ENCODE measurements around the gene AVEN.
"Not testable (repeated sequence)": the region's sequence is repeated elsewhere in the genome, so short reads cannot be mapped to it uniquely, and the experiment has no call there.

Gene AVEN

DNA sequence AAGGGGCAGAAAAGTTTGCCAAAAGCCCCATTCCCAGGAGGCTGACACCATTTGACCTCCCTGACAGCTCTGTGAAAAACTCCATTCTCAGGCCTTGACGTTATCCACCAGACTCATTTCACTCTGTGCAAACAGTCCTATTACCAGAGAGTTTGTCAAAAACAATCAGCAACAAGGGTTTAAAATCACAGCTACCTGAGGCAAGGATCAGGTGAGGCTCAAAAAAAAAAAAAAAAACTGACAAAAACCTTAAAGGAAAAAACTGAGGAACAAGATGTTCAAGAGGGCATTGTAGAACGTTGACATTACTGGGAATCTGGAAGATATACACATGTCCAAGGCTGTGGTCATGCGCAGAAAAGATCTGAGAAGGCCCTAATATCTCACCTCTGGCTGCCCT lies 11.4 kb downstream of the AVEN start:
- Mint-ChIP-seq H3K4me3 (no peak overlapping the region), H3K36me3 (ENCODE audit: insufficient read depth) (no peaks in the 10 kb centered on the region), H3K9me3 (no peaks in the 10 kb centered on the region), H3K27me3 (no peaks in the 10 kb centered on the region), H3K4me1 (peaks cover 6% of the 10 kb centered on the region), H3K27ac (ENCODE audit: low read depth) (no peak overlapping the region)
- ATAC-seq (replicated peaks; ENCODE audit: extremely low read depth, poor library complexity, severe bottlenecking) (no peak), DNase-seq (ENCODE audit: low spot score in 2 of 2) (no peak)

DNA sequence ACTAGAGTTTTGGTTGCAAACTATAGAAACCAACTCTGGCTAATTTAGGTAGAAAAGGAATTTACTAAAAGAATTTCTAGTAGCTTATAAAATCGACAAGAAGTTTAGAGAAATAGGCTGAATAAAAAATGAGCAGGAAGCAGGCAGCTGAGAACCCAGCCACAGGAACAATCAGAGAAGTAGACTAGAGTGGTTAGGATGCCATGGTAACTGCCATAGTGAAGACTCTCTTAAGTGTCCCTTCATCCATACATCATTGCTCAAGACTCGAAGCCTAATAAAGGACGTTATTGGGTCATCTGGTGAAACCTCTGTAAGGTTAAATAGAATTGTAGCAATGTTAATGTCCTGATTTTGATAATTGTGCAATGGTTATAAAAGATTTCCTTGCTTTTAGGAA lies 13.8 kb downstream of the AVEN start:
- no peaks in the 10 kb centered on the region for H3K27me3 Mint-ChIP-seq
- peak overlapping the region; percentile 20 for H3K27ac Mint-ChIP-seq (ENCODE audit: low read depth)
- no peak for DNase-seq (ENCODE audit: low spot score in 2 of 2)
- no peak overlapping the region for H3K4me3 Mint-ChIP-seq
- H3K36me3 Mint-ChIP-seq (ENCODE audit: insufficient read depth): no peaks in the 10 kb centered on the region
- ATAC-seq (replicated peaks; ENCODE audit: extremely low read depth, poor library complexity, severe bottlenecking): no peak
- H3K9me3 Mint-ChIP-seq: no peaks in the 10 kb centered on the region
- H3K4me1 Mint-ChIP-seq: no peaks in the 10 kb centered on the region

DNA sequence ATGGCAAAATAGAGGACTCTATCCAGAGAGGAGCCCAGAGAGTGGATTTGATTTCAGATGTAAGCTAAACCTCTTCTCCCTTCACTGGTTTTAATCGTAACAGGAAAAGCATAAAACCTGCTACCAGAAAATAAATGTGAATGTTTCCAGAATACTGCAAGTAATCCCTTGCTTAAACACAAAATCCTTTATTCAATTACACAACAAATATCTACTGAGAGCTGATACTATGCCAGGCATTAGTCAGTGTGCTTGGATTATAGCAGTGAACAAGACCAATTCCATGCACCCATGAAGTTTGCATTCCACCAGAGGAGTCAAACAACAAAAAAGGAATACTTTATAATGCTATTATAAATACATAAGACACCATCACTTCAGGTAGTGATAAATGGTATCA lies 15.1 kb downstream of the AVEN start:
- ATAC-seq (replicated peaks; ENCODE audit: extremely low read depth, poor library complexity, severe bottlenecking) (no peak), DNase-seq (ENCODE audit: low spot score in 2 of 2) (no peak)
- no peak overlapping the region for H3K4me3 Mint-ChIP-seq
- no peak overlapping the region for H3K27ac Mint-ChIP-seq (ENCODE audit: low read depth)
- no peaks in the 10 kb centered on the region for H3K4me1 Mint-ChIP-seq
- no peaks in the 10 kb centered on the region for H3K36me3 Mint-ChIP-seq (ENCODE audit: insufficient read depth)
- H3K9me3 Mint-ChIP-seq: no peaks in the 10 kb centered on the region
- H3K27me3 Mint-ChIP-seq: no peaks in the 10 kb centered on the region

DNA sequence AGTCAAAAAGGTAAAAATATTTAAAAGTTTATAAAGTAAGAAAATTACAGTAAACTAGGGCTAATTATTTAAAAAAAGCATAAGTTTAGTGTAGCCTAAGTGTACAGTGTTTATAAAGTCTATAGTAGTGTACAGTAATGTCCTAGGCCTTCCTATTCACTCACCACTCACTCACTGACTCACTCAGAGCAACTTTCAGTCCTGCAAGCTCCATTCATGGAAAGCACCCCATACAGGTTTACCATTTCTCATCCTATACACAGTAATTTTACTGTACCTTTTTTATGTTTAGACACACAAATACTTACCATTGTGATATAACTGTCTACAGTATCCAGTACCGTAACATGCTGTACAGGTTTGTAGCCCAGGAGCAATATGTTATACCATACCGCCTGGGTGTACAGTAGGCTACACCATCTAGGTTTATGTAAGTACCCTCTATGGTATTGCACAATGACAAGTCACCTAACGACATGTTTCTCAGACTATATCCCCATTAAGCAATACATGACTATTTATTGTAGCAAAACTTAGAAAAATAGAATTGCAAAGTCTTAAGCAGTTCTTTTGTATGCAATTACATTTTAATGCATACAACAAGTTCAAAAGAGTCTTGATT lies 19.5 kb downstream of the AVEN start:
- no peak for ATAC-seq (replicated peaks; ENCODE audit: extremely low read depth, poor library complexity, severe bottlenecking)
- no peaks in the 10 kb centered on the region for H3K9me3 Mint-ChIP-seq
- H3K4me3 Mint-ChIP-seq: no peak overlapping the region
- H3K27me3 Mint-ChIP-seq: no peaks in the 10 kb centered on the region
- DNase-seq (ENCODE audit: low spot score in 2 of 2): no peak
- H3K27ac Mint-ChIP-seq (ENCODE audit: low read depth): no peak overlapping the region
- peaks cover 6% of the 10 kb centered on the region for H3K36me3 Mint-ChIP-seq (ENCODE audit: insufficient read depth)
- peaks cover 9% of the 10 kb centered on the region for H3K4me1 Mint-ChIP-seq

DNA sequence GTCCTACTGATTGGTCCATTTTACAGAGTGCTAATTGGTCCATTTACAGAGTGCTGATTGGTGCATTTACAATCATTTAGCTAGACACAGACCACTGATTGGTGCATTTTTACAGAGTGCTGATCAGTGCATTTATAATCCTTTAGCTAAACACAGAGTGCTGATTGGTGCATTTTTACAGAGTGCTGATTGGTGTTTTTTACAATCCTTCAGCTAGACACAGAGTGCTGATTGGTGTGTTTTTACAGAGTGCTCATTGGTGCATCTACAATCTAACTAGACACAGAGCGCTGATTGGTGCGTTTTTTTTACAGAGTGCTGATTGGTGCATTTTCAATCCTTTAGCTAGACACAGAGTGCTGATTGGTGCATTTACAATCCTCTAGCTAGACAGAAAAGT lies 20.3 kb downstream of the AVEN start:
- peak overlapping the region; percentile 53 for H3K4me3 Mint-ChIP-seq

DNA sequence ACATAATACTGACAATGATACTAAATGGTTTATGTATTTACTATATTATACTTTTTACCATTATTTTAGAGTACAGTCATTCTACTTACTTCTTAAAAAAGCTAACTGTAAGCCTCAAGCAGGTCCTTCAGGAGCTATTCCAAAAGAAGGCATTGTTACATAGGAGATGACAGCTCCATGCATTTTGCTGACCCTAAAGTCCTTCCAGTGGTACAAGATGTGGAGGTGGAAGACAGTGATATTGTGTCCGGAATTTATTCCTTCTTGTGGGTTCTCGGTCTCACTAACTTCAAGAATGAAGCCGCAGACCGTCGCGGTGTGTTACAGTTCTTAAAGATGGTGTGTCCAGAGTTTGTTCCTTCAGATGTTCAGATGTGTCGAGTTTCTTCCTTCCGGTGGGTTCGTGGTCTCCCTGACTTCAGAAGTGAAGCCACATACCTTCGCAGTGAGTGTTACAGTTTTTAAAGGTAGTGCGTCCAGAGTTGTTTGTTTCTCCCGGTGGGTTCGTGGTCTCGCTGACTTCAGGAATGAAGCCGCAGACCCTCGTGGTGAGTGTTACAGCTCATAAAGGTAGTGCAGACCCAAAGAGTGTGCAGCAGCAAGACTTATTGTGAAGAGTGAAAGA lies 20.9 kb downstream of the AVEN start:
- H3K27ac Mint-ChIP-seq (ENCODE audit: low read depth): no peak overlapping the region

More for the DNA sequence above, 20.3 kb downstream of the AVEN start:
- H3K9me3 Mint-ChIP-seq; DNase-seq (ENCODE audit: low spot score in 2 of 2); H3K36me3 Mint-ChIP-seq (ENCODE audit: insufficient read depth); H3K27me3 Mint-ChIP-seq; ATAC-seq (replicated peaks; ENCODE audit: extremely low read depth, poor library complexity, severe bottlenecking); H3K4me1 Mint-ChIP-seq; H3K27ac Mint-ChIP-seq (ENCODE audit: low read depth): not testable (repeated sequence)

DNA sequence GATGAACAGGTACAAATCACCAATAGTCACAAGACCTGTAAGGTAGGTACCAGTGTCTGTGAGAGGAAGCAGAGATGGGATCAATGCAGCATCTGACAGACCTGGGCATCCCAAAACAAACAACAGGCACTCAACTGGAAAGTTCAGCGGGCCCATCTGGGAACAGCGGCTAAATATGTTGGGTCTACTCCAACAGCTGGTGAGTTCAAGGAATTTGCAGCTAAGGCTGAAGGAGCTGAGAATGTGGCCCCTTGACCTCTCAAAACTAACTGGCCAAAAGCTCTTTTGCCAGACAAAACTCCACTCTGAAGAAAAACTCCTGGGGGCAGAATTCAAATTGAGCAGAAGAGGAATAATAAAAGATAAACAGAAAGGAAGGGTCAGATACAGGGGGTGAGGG lies 24.4 kb downstream of the AVEN start:
- DNase-seq (ENCODE audit: low spot score in 2 of 2): no peak
- Mint-ChIP-seq H3K4me3 (no peak overlapping the region), H3K27ac (ENCODE audit: low read depth) (no peak overlapping the region), H3K4me1 (peaks cover 15% of the 10 kb centered on the region), H3K36me3 (ENCODE audit: insufficient read depth) (peaks cover 6% of the 10 kb centered on the region), H3K9me3 (no peaks in the 10 kb centered on the region), H3K27me3 (no peaks in the 10 kb centered on the region)
- no peak for ATAC-seq (replicated peaks; ENCODE audit: extremely low read depth, poor library complexity, severe bottlenecking)

More for the DNA sequence above, 20.9 kb downstream of the AVEN start:
- no peaks in the 10 kb centered on the region for H3K27me3 Mint-ChIP-seq
- ATAC-seq (replicated peaks; ENCODE audit: extremely low read depth, poor library complexity, severe bottlenecking) (peak; percentile 75), DNase-seq (ENCODE audit: low spot score in 2 of 2) (peak; percentile 14 to 45)
- peaks cover 15% of the 10 kb centered on the region for H3K4me1 Mint-ChIP-seq
- no peaks in the 10 kb centered on the region for H3K9me3 Mint-ChIP-seq
- H3K4me3 Mint-ChIP-seq: peak overlapping the region; percentile 53
- H3K36me3 Mint-ChIP-seq (ENCODE audit: insufficient read depth): peaks cover 6% of the 10 kb centered on the region

DNA sequence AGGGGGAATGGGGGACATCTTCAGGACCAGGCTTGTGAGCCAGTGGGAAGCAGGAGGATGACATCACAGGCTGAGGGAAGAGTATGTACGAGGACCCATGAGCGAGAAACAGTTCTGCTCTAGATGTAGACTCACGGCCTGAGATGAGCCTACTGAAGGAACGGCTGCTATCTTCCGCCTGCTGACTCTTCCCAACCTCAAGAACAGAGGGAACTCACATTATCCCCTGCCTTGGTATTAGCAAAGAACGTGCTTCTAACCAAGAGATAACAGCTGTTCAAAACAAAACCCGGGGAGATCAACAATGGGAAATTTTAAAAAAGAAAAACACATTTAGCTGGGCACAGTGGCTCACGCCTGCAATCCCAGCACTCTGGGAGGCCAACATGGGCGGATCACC lies 25.3 kb downstream of the AVEN start:
- Mint-ChIP-seq H3K27me3 (no peaks in the 10 kb centered on the region), H3K9me3 (no peaks in the 10 kb centered on the region)

DNA sequence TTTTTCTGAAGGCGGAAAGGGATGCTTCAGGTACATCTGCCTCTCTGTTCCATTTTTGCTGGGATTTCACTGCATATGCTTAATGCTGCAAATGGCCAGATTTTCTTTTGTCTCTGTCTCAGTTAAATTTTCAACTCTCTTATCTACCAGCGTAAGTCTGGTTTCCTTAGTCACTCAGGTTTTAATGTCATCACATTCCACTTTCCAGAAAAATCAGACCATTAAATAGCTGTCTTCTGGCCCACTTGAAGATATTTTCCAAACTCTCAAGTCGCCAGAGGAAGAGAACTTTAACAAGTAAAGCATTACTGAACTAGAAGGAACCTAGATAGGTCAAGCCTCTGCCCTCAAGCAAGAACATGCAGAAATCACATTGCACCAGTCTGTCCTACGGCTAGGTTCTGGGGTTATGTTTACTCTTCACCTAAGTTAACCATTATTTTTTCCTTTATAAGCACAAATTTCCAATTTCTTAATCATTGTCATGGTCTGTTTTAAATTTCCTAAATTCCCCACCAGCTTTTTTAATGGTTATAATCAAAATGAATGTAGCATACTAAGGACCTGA lies 26.5 kb downstream of the AVEN start:
- Mint-ChIP-seq H3K9me3 (no peaks in the 10 kb centered on the region), H3K36me3 (ENCODE audit: insufficient read depth) (peaks cover 2% of the 10 kb centered on the region), H3K4me3 (no peak overlapping the region), H3K4me1 (peaks cover 9% of the 10 kb centered on the region), H3K27me3 (no peaks in the 10 kb centered on the region), H3K27ac (ENCODE audit: low read depth) (no peak overlapping the region)
- ATAC-seq (replicated peaks; ENCODE audit: extremely low read depth, poor library complexity, severe bottlenecking) (no peak), DNase-seq (ENCODE audit: low spot score in 2 of 2) (no peak)

More for the DNA sequence above, 25.3 kb downstream of the AVEN start:
- Mint-ChIP-seq H3K27ac (ENCODE audit: low read depth) (no peak overlapping the region), H3K36me3 (ENCODE audit: insufficient read depth) (peaks cover 6% of the 10 kb centered on the region), H3K4me3 (no peak overlapping the region), H3K4me1 (peaks cover 14% of the 10 kb centered on the region)
- ATAC-seq (replicated peaks; ENCODE audit: extremely low read depth, poor library complexity, severe bottlenecking) (no peak), DNase-seq (ENCODE audit: low spot score in 2 of 2) (no peak)

DNA sequence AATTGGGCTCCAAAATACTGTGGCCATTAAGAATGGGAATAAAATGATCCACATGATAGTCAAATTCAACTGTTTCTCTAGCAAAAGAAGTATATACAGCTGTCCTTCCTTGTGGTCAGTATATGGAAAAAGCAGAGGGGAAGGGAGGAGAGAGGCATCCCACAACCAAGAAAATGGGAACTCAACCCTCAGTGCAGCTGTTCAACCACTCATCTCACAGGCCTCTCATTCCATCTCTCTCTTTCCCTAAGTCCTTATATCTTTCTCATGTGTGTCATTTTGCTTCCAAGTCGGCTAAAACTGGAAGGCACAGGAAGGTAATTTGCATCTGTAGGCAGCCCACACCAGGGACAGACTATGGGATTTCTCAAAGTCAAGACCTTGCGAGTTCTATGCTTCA lies 27.5 kb downstream of the AVEN start:
- ATAC-seq (replicated peaks; ENCODE audit: extremely low read depth, poor library complexity, severe bottlenecking): no peak
- peaks cover 13% of the 10 kb centered on the region for H3K4me1 Mint-ChIP-seq
- DNase-seq (ENCODE audit: low spot score in 2 of 2): no peak
- H3K36me3 Mint-ChIP-seq (ENCODE audit: insufficient read depth): no peaks in the 10 kb centered on the region
- no peak overlapping the region for H3K4me3 Mint-ChIP-seq
- H3K27me3 Mint-ChIP-seq: no peaks in the 10 kb centered on the region
- no peak overlapping the region for H3K27ac Mint-ChIP-seq (ENCODE audit: low read depth)
- no peaks in the 10 kb centered on the region for H3K9me3 Mint-ChIP-seq

DNA sequence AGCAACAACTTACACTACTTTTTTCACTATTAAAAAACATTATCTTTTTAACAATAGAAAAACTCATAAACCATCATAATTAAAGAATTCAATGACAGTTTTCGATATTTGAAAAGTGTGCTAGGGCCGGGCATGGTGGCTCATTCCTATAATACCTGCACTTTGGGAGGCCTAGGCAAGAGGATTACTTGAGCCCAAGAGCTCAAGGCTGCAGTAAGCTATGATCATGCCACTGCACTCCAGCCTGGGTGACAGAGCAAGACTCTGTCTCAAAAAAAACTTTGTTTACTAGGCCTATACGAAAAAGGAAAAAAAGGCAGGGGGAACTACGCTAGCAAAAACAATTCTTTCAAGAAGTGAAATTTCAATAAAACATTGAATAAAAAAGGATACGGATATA lies 28.1 kb downstream of the AVEN start:
- ATAC-seq (replicated peaks; ENCODE audit: extremely low read depth, poor library complexity, severe bottlenecking): no peak

DNA sequence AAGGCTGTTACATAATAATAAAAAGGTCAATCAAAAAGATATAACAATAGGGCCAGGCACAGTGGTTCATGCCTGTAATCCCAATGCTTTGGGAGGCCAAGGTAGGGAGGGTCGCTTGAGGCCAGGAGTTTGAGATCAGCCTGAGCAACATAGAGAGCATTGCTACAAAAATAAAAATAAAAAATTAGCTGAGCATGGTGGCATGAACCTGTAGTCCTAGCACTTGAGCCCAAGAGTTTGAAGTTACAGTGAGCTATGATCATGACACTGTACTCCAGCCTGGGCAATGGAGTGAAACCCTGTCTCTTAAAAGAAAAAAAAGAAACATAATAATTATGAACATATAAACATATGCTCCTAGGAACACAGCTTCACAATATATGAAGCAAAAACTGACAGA lies 29.3 kb downstream of the AVEN start:
- DNase-seq (ENCODE audit: low spot score in 2 of 2): no peak
- ATAC-seq (replicated peaks; ENCODE audit: extremely low read depth, poor library complexity, severe bottlenecking): no peak
- H3K9me3 Mint-ChIP-seq: no peaks in the 10 kb centered on the region
- H3K27me3 Mint-ChIP-seq: no peaks in the 10 kb centered on the region
- no peak overlapping the region for H3K27ac Mint-ChIP-seq (ENCODE audit: low read depth)
- H3K36me3 Mint-ChIP-seq (ENCODE audit: insufficient read depth): no peaks in the 10 kb centered on the region
- H3K4me1 Mint-ChIP-seq: peaks cover 13% of the 10 kb centered on the region
- no peak overlapping the region for H3K4me3 Mint-ChIP-seq

More for the DNA sequence above, 28.1 kb downstream of the AVEN start:
- Mint-ChIP-seq H3K4me3 (no peak overlapping the region), H3K4me1 (peaks cover 13% of the 10 kb centered on the region), H3K9me3 (no peaks in the 10 kb centered on the region), H3K27me3 (no peaks in the 10 kb centered on the region), H3K36me3 (ENCODE audit: insufficient read depth) (no peaks in the 10 kb centered on the region), H3K27ac (ENCODE audit: low read depth) (no peak overlapping the region)
- DNase-seq (ENCODE audit: low spot score in 2 of 2): no peak

DNA sequence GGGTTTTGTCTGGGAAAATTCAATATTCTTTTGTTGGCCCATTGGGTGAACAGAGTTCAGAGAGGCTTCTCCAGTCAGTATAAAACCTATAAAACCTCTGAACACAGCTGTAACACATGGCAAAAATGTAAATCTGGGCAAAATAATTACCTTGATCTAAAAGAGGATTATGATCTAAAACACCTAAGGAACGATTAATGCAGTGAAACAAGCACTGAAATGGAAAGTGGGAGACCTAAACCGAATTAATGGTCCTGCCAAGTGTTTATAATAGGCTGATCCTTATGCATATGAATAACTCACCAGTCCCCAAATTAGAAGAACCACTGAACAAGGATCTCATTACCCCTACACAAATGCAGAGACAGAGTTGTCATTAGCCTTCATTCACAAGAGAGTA lies 32.6 kb downstream of the AVEN start:
- no peaks in the 10 kb centered on the region for H3K27me3 Mint-ChIP-seq
- H3K4me3 Mint-ChIP-seq: no peak overlapping the region
- H3K9me3 Mint-ChIP-seq: no peaks in the 10 kb centered on the region
- ATAC-seq (replicated peaks; ENCODE audit: extremely low read depth, poor library complexity, severe bottlenecking) (no peak), DNase-seq (ENCODE audit: low spot score in 2 of 2) (no peak)
- peaks cover 7% of the 10 kb centered on the region for H3K4me1 Mint-ChIP-seq
- no peak overlapping the region for H3K27ac Mint-ChIP-seq (ENCODE audit: low read depth)
- H3K36me3 Mint-ChIP-seq (ENCODE audit: insufficient read depth): no peaks in the 10 kb centered on the region

Data from central memory CD8-positive, alpha-beta T cell (primary cell).